ENCODE data around the gene KRTAP5-7.

KRTAP5-7 gene

GRCh38 chr11:71562120-71562519 is 35.1 kb downstream of the KRTAP5-7 start:
- ATAC-seq = no peak
- TF ChIP-seq TOX (CRISPR knock-in tag; IDR thresholded peaks at IDR 0.05; ENCODE audit: borderline replicate concordance) = no peak
- no peak for TF ChIP-seq GLIS3 (CRISPR knock-in tag; IDR thresholded peaks at IDR 0.05)
- TF ChIP-seq PPARA (CRISPR knock-in tag; IDR thresholded peaks at IDR 0.05; ENCODE audit: borderline replicate concordance) = no peak
- TF ChIP-seq ZC3H10 (CRISPR knock-in tag; IDR thresholded peaks at IDR 0.05) = no peak
- TF ChIP-seq ZFP3 (CRISPR knock-in tag; IDR thresholded peaks at IDR 0.05) = no peak
- TF ChIP-seq BACH2 (CRISPR knock-in tag; IDR thresholded peaks at IDR 0.05; ENCODE audit: borderline replicate concordance) = no peak
- TF ChIP-seq PATZ1 (CRISPR knock-in tag; IDR thresholded peaks at IDR 0.05; ENCODE audit: borderline replicate concordance) = no peak

- peak; percentile 49; the same call in 1 of the 3 replicates for ATAC-seq
- TF ChIP-seq ZNF70 (CRISPR knock-in tag; IDR thresholded peaks at IDR 0.05) = no peak
- no peak for TF ChIP-seq OSR1 (CRISPR knock-in tag; IDR thresholded peaks at IDR 0.05)
- no peak for TF ChIP-seq ZNF565 (CRISPR knock-in tag; conservative IDR thresholded peaks at IDR 0.05; ENCODE audit: low read depth)
Measured at GRCh38 chr11:71563406-71563805, 36.3 kb downstream of the KRTAP5-7 start.

- TF ChIP-seq ZNF8 (CRISPR knock-in tag; IDR thresholded peaks at IDR 0.05) = no peak
- TF ChIP-seq TCF4 (CRISPR knock-in tag; IDR thresholded peaks at IDR 0.05; ENCODE audit: borderline replicate concordance) = no peak
- no peak for TF ChIP-seq RARB (CRISPR knock-in tag; IDR thresholded peaks at IDR 0.05)
- TF ChIP-seq ZC3H10 (CRISPR knock-in tag; IDR thresholded peaks at IDR 0.05) = no peak
- no peak for TF ChIP-seq SNAI2 (CRISPR knock-in tag; IDR thresholded peaks at IDR 0.05)
- TF ChIP-seq ESRRG (CRISPR knock-in tag; IDR thresholded peaks at IDR 0.05) = no peak
- no peak for TF ChIP-seq PPARA (CRISPR knock-in tag; IDR thresholded peaks at IDR 0.05; ENCODE audit: borderline replicate concordance)
- no peak for TF ChIP-seq OSR1 (CRISPR knock-in tag; IDR thresholded peaks at IDR 0.05)
- TF ChIP-seq POU6F1 (CRISPR knock-in tag; IDR thresholded peaks at IDR 0.05; ENCODE audit: borderline replicate concordance, low read depth) = no peak
- no peak for TF ChIP-seq TOX (CRISPR knock-in tag; IDR thresholded peaks at IDR 0.05; ENCODE audit: borderline replicate concordance)
- no peak for TF ChIP-seq ZNF565 (CRISPR knock-in tag; conservative IDR thresholded peaks at IDR 0.05; ENCODE audit: low read depth)
- TF ChIP-seq TSHZ2 (CRISPR knock-in tag; IDR thresholded peaks at IDR 0.05) = no peak
- TF ChIP-seq GLIS3 (CRISPR knock-in tag; IDR thresholded peaks at IDR 0.05) = no peak
- no peak for TF ChIP-seq CSDC2 (CRISPR knock-in tag; IDR thresholded peaks at IDR 0.05)
- TF ChIP-seq ISL1 (CRISPR knock-in tag; IDR thresholded peaks at IDR 0.05) = no peak
- TF ChIP-seq PATZ1 (CRISPR knock-in tag; IDR thresholded peaks at IDR 0.05; ENCODE audit: borderline replicate concordance) = no peak
- no peak for TF ChIP-seq ARNTL (CRISPR knock-in tag; IDR thresholded peaks at IDR 0.05; ENCODE audit: borderline replicate concordance, low read depth)
- TF ChIP-seq ZFP30 (CRISPR knock-in tag; IDR thresholded peaks at IDR 0.05) = no peak
- no peak for ATAC-seq
Measured at GRCh38 chr11:71564430-71564829, 37.4 kb downstream of the KRTAP5-7 start.

- no peak for ATAC-seq
- no peak for TF ChIP-seq CSDC2 (CRISPR knock-in tag; IDR thresholded peaks at IDR 0.05)
- TF ChIP-seq PPARA (CRISPR knock-in tag; IDR thresholded peaks at IDR 0.05; ENCODE audit: borderline replicate concordance) = no peak
- no peak for TF ChIP-seq TCF4 (CRISPR knock-in tag; IDR thresholded peaks at IDR 0.05; ENCODE audit: borderline replicate concordance)
- no peak for TF ChIP-seq BACH2 (CRISPR knock-in tag; IDR thresholded peaks at IDR 0.05; ENCODE audit: borderline replicate concordance)
- no peak for TF ChIP-seq ZNF565 (CRISPR knock-in tag; conservative IDR thresholded peaks at IDR 0.05; ENCODE audit: low read depth)
- TF ChIP-seq SNAI2 (CRISPR knock-in tag; IDR thresholded peaks at IDR 0.05) = no peak
- no peak for TF ChIP-seq OSR1 (CRISPR knock-in tag; IDR thresholded peaks at IDR 0.05)
- no peak for TF ChIP-seq CSRNP3 (CRISPR knock-in tag; IDR thresholded peaks at IDR 0.05)
- no peak for TF ChIP-seq ZC3H10 (CRISPR knock-in tag; IDR thresholded peaks at IDR 0.05)
- TF ChIP-seq TOX (CRISPR knock-in tag; IDR thresholded peaks at IDR 0.05; ENCODE audit: borderline replicate concordance) = no peak
- TF ChIP-seq GLIS3 (CRISPR knock-in tag; IDR thresholded peaks at IDR 0.05) = no peak
- no peak for TF ChIP-seq RARB (CRISPR knock-in tag; IDR thresholded peaks at IDR 0.05)
- TF ChIP-seq ZFP30 (CRISPR knock-in tag; IDR thresholded peaks at IDR 0.05) = no peak
- no peak for TF ChIP-seq TSHZ2 (CRISPR knock-in tag; IDR thresholded peaks at IDR 0.05)
- TF ChIP-seq ISL1 (CRISPR knock-in tag; IDR thresholded peaks at IDR 0.05) = no peak
Measured at GRCh38 chr11:71565263-71565662, 38.2 kb downstream of the KRTAP5-7 start, which contains the start of gene KRTAP5-10. Gene KRTAP5-10, plus strand, starts transcription at chr11:71565563. Its CDS starts 25 bp downstream, at chr11:71565588.
